Fibroblast of skin of scalp (primary cell): Measurements from ENCODE around the gene IL17F.

Source experiments
- DNase-seq: peaks from one replicate; pipeline ENCODE4 v3.0.0-alpha.2; 2013

Gene IL17F

GRCh38 chr6:52187098-52187497 is 57.2 kb downstream of the IL17F start:
- no peak for DNase-seq
